HEK293 (cell line): ENCODE measurements around the gene NDUFS2.
A peak's percentile ranks its signal among the peaks of the same experiment; 100 is the strongest.

Source experiments
- CTCF ChIA-PET: fragments of 350-600 bp; formaldehyde crosslinking; extraction: SDS; loops from one replicate; lab custom pipeline; 2021; ENCODE audit warnings: antibody characterized with exemption; lab: Yijun Ruan, JAX
- POLR2A ChIA-PET: fragments of 300-600 bp; formaldehyde crosslinking; extraction: SDS; loops from one replicate; lab custom pipeline; 2020; ENCODE audit warnings: antibody characterized with exemption, inconsistent platforms; lab: Yijun Ruan, JAX
- H3K27ac ChIP-seq: fragments of 200-500 bp; sonication (Bioruptor generic); 2 replicates; pipeline ENCODE4 v1.5.1; 2014; ENCODE audit warnings: low read depth, low read length, control low read depth, inconsistent platforms; ENCODE audit errors: extremely low read depth
- H3K36me3 ChIP-seq, 2 experiments: fragments of 200-500 bp in 1 of 2; sonication (Bioruptor generic) in 1 of 2; 1 replicate in 1 of 2; 2 replicates in 1 of 2; pipeline ENCODE4 v1.5.1; 2014 to 2017; ENCODE audit warnings: inconsistent platforms in 2 of 2, low read length in 2 of 2; ENCODE audit not compliant: control insufficient read depth in 2 of 2, insufficient read depth in 1 of 2
- H3K4me1 ChIP-seq: fragments of 200-500 bp; sonication (Bioruptor generic); 2 replicates; pipeline ENCODE4 v1.5.1; 2014; ENCODE audit warnings: mild to moderate bottlenecking, low read length, inconsistent platforms; ENCODE audit not compliant: control insufficient read depth, insufficient read depth
- H3K4me3 ChIP-seq: 2 replicates; pipeline ENCODE4 v1.5.1; 2011; ENCODE audit warnings: low read depth, mild to moderate bottlenecking, control low read depth, low read length, moderate library complexity
- H3K9me3 ChIP-seq: fragments of 200-500 bp; sonication (Bioruptor generic); 2 replicates; pipeline ENCODE4 v1.5.1; 2014; ENCODE audit warnings: low read depth, low read length, inconsistent platforms; ENCODE audit not compliant: control insufficient read depth, insufficient read depth
- GLIS1 ChIP-seq: fragments of 450-650 bp; formaldehyde crosslinking; IDR thresholded peaks from 2 replicates; pipeline ENCODE4 v1.5.1; 2016; ENCODE audit warnings: missing biosample characterization, missing genetic modification characterization
- HOXC10 ChIP-seq: sonication (generic); formaldehyde crosslinking; IDR thresholded peaks from 2 replicates; pipeline ENCODE4 v1.8.1; 2023; ENCODE audit warnings: mild to moderate bottlenecking, missing genetic modification reagents
- KLF7 ChIP-seq: fragments of 450-650 bp; formaldehyde crosslinking; IDR thresholded peaks from 2 replicates; pipeline ENCODE4 v1.5.1; 2016; ENCODE audit warnings: missing biosample characterization, missing genetic modification characterization, borderline replicate concordance
- KLF8 ChIP-seq: fragments of 450-650 bp; formaldehyde crosslinking; IDR thresholded peaks from 2 replicates; pipeline ENCODE4 v1.5.1; 2016; ENCODE audit warnings: missing biosample characterization, missing genetic modification characterization
- ZFP3 ChIP-seq: fragments of 450-650 bp; formaldehyde crosslinking; IDR thresholded peaks from 2 replicates; pipeline ENCODE4 v1.5.1; 2016; ENCODE audit warnings: low read depth, missing biosample characterization, missing genetic modification characterization
- ZNF157 ChIP-seq: fragments of 450-650 bp; formaldehyde crosslinking; IDR thresholded peaks from 2 replicates; pipeline ENCODE4 v1.5.1; 2016; ENCODE audit warnings: missing biosample characterization, missing genetic modification characterization
- ZNF214 ChIP-seq: fragments of 450-650 bp; formaldehyde crosslinking; IDR thresholded peaks from 2 replicates; pipeline ENCODE4 v1.5.1; 2017; ENCODE audit warnings: missing biosample characterization, mild to moderate bottlenecking, missing genetic modification characterization, borderline replicate concordance
- ZNF223 ChIP-seq: fragments of 450-650 bp; formaldehyde crosslinking; IDR thresholded peaks from 2 replicates; pipeline ENCODE4 v1.5.1; 2016; ENCODE audit warnings: missing biosample characterization, missing genetic modification characterization
- ZNF239 ChIP-seq: fragments of 450-650 bp; formaldehyde crosslinking; IDR thresholded peaks from 2 replicates; pipeline ENCODE4 v1.5.1; 2016; ENCODE audit warnings: missing biosample characterization, missing genetic modification characterization
- ZNF302 ChIP-seq: fragments of 450-650 bp; formaldehyde crosslinking; IDR thresholded peaks from 2 replicates; pipeline ENCODE4 v1.5.1; 2016; ENCODE audit warnings: missing biosample characterization, missing genetic modification characterization, low read depth
- ZNF473 ChIP-seq: fragments of 450-650 bp; formaldehyde crosslinking; IDR thresholded peaks from 2 replicates; pipeline ENCODE4 v1.5.1; 2017; ENCODE audit warnings: missing biosample characterization, missing genetic modification characterization
- ZNF596 ChIP-seq: fragments of 450-650 bp; IDR thresholded peaks from 2 replicates; pipeline ENCODE4 v1.5.0; 2018; ENCODE audit warnings: missing biosample characterization, mild to moderate bottlenecking, missing genetic modification characterization, moderate library complexity
- ZNF600 ChIP-seq: fragments of 450-650 bp; formaldehyde crosslinking; IDR thresholded peaks from 2 replicates; pipeline ENCODE4 v1.5.1; 2016; ENCODE audit warnings: missing biosample characterization, missing genetic modification characterization
- ZNF610 ChIP-seq: fragments of 450-650 bp; formaldehyde crosslinking; IDR thresholded peaks from 2 replicates; pipeline ENCODE4 v1.5.1; 2016; ENCODE audit warnings: missing biosample characterization, missing genetic modification characterization, borderline replicate concordance
- ZNF629 ChIP-seq: fragments of 450-650 bp; formaldehyde crosslinking; IDR thresholded peaks from 2 replicates; pipeline ENCODE4 v1.5.1; 2017; ENCODE audit warnings: missing biosample characterization, missing genetic modification characterization
- ZNF747 ChIP-seq: fragments of 450-650 bp; formaldehyde crosslinking; IDR thresholded peaks from 2 replicates; pipeline ENCODE4 v1.5.1; 2016; ENCODE audit warnings: missing biosample characterization, missing genetic modification characterization
- ZNF768 ChIP-seq: fragments of 450-650 bp; formaldehyde crosslinking; IDR thresholded peaks from 2 replicates; pipeline ENCODE4 v1.5.1; 2018; ENCODE audit warnings: missing biosample characterization, mild to moderate bottlenecking, missing genetic modification characterization
- ZNF791 ChIP-seq: fragments of 450-650 bp; formaldehyde crosslinking; IDR thresholded peaks from 2 replicates; pipeline ENCODE4 v1.5.1; 2016; ENCODE audit warnings: missing biosample characterization, missing genetic modification characterization
- ZNF837 ChIP-seq: fragments of 450-650 bp; formaldehyde crosslinking; IDR thresholded peaks from 2 replicates; pipeline ENCODE4 v1.5.1; 2016; ENCODE audit warnings: missing biosample characterization, missing genetic modification characterization
- TF ChIP-seq, protein P1 (sequence below): fragments of 450-650 bp; formaldehyde crosslinking; IDR thresholded peaks from 2 replicates; pipeline ENCODE4 v1.5.1; 2016; ENCODE audit warnings: missing biosample characterization, missing genetic modification characterization, borderline replicate concordance
- TF ChIP-seq, protein P2 (sequence below): fragments of 450-650 bp; IDR thresholded peaks from 2 replicates; pipeline ENCODE4 v1.5.1; 2018; ENCODE audit warnings: missing biosample characterization, missing genetic modification characterization
- TF ChIP-seq, protein P3 (sequence below): fragments of 450-650 bp; formaldehyde crosslinking; IDR thresholded peaks from 2 replicates; pipeline ENCODE4 v1.5.1; 2016; ENCODE audit warnings: missing biosample characterization, missing genetic modification characterization

Gene NDUFS2

DNA sequence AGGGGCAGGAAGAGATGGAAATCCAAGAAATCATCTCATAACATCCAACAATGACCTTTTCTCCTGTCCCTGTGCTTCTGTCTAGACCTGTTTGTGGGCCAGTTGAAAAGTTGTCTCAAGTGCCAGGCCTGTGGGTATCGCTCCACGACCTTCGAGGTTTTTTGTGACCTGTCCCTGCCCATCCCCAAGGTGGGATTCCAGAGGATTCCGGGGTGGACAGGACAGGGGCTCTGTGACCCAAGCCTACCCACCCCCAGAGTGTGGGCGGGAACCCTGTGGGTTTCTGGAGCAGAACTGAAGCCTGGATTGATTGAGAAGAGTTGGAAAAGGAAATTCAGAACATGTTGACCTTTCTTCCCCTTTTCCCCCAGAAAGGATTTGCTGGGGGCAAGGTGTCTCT is 38.4 kb upstream of the NDUFS2 start (continued):
- TF ChIP-seq, protein P1, sequence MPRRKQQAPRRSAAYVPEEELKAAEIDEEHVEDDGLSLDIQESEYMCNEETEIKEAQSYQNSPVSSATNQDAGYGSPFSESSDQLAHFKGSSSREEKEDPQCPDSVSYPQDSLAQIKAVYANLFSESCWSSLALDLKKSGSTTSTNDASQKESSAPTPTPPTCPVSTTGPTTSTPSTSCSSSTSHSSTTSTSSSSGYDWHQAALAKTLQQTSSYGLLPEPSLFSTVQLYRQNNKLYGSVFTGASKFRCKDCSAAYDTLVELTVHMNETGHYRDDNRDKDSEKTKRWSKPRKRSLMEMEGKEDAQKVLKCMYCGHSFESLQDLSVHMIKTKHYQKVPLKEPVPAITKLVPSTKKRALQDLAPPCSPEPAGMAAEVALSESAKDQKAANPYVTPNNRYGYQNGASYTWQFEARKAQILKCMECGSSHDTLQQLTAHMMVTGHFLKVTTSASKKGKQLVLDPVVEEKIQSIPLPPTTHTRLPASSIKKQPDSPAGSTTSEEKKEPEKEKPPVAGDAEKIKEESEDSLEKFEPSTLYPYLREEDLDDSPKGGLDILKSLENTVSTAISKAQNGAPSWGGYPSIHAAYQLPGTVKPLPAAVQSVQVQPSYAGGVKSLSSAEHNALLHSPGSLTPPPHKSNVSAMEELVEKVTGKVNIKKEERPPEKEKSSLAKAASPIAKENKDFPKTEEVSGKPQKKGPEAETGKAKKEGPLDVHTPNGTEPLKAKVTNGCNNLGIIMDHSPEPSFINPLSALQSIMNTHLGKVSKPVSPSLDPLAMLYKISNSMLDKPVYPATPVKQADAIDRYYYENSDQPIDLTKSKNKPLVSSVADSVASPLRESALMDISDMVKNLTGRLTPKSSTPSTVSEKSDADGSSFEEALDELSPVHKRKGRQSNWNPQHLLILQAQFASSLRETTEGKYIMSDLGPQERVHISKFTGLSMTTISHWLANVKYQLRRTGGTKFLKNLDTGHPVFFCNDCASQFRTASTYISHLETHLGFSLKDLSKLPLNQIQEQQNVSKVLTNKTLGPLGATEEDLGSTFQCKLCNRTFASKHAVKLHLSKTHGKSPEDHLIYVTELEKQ, result no peak
- TF ChIP-seq ZNF747 (tag by site-specific recombination) (no peak), ZNF629 (tag by site-specific recombination) (no peak), ZNF610 (tag by site-specific recombination) (no peak), ZNF302 (tag by site-specific recombination) (no peak)
- TF ChIP-seq, protein P2, sequence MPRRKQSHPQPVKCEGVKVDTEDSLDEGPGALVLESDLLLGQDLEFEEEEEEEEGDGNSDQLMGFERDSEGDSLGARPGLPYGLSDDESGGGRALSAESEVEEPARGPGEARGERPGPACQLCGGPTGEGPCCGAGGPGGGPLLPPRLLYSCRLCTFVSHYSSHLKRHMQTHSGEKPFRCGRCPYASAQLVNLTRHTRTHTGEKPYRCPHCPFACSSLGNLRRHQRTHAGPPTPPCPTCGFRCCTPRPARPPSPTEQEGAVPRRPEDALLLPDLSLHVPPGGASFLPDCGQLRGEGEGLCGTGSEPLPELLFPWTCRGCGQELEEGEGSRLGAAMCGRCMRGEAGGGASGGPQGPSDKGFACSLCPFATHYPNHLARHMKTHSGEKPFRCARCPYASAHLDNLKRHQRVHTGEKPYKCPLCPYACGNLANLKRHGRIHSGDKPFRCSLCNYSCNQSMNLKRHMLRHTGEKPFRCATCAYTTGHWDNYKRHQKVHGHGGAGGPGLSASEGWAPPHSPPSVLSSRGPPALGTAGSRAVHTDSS, result no peak

DNA sequence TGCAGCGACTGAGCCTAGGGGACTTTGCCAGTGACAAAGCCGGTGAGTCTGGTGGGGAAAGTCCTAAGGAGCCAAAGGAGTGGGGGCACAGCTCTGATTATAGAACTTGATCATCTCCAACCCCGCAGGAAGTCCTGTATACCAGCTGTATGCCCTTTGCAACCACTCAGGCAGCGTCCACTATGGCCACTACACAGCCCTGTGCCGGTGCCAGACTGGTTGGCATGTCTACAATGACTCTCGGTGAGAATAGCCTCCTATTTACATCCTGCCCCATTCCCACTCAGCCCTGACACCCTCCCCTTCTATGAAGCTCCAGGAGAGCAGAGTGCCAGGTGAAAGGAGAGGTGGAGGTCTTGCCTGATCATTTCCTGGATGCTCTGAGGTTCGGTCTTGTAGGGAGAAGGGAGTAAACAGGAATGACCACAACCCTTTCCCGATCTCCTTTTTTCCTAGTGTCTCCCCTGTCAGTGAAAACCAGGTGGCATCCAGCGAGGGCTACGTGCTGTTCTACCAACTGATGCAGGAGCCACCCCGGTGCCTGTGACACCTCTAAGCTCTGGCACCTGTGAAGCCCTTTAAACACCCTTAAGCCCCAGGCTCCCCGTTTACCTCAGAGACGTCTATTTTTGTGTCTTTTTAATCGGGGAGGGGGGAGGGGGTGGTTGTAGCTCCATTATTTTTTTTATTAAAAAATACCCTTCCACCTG is 37.1 kb upstream of the NDUFS2 start:
- Histone ChIP-seq H3K9me3 (no peaks in the 10 kb centered on the region), H3K27ac (no peak overlapping the region), H3K4me3 (peak overlapping the region; percentile 41; the same call in 1 of the 2 replicates), H3K4me1 (peaks cover 6% of the 10 kb centered on the region; the same call in 1 of the 2 replicates), H3K36me3 (peaks cover 0 to 70% of the 10 kb centered on the region in 2 experiments; a peak in 1 of 3 replicates)
- ChIA-PET POLR2A (interaction anchor here (0.6 to 4.8 kb wide), 9 partner anchors 11 to 217 kb away, joined by 3 to 53 read pairs (median 6); partner anchors contain the start of genes B4GALT3, DEDD, F11R and TOMM40L), CTCF (interaction anchor here (0.5 to 3.9 kb wide), 22 partner anchors 10 to 1133 kb away, joined by 3 to 23 read pairs (median 4); partner anchors contain the start of genes ADAMTS4, B4GALT3, DEDD and KLHDC9)
- 0 out of 2 replicates have a peak, but pooled peaks have one; percentile 6 for TF ChIP-seq GLIS1 (tag by site-specific recombination)
- TF ChIP-seq ZNF214, result no peak

DNA sequence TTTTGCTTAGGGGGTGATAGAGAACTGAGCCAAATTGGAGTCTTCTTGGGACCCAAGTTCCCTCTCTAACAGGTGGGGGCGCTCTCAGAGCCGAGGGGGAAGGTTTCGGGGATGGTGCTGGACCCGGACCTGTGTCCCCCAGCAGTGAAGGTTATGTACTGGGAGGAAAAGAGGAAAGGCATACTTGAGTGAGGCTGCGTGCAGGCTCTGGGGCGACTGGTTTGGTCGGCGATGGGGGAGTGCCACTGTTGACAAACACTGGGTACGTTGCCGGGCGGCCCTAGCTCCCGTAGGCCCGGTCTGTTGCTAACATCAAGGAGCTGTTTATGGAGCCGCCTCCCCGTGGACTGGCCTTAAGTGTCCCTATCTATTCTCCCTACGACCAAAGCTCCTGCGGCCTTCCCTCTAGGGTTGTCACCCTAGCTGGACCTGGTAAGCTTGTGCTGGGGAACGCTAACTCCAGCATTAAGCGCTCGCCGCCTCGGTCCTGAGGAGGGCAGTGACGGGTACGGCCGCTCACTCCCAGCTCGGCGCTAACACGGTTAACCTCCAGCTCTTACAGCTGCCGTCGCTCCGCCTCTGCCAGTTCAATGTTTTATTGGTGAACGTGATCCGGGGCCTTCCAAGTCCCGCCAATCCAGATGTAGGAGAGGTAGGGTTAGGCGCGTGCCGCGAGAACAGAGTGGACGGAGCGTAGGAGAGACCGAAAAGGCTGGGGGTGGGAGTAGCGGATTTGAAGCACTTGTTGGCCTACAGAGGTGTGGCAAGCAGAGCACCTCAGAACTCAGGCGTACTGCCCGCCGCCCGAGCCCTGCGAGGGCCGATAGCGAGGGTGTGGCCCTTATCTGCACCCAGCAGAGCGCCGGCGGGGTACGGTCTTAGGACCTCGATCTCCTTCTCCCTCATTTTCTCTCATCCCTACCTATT is 36.2 kb upstream of the NDUFS2 start, which contains the start of gene PPOX:
Gene PPOX (plus strand): TSS at position 685 of the 927 bp plus-strand sequence. CDS start 422 bp downstream, outside the sequence.
- Histone ChIP-seq H3K9me3 (no peaks in the 10 kb centered on the region), H3K36me3 (peaks cover 3 to 73% of the 10 kb centered on the region in 2 experiments; a peak in 1 of 3 replicates), H3K4me3 (peak within 1 kb of the TSS; percentile 58), H3K4me1 (peaks cover 3% of the 10 kb centered on the region; the same call in 1 of the 2 replicates), H3K27ac (peak within 1 kb of the TSS; percentile 39; the same call in 1 of the 2 replicates)
- ChIA-PET POLR2A (interaction anchor here (0.5 to 4.8 kb wide), 14 partner anchors 8 to 216 kb away, joined by 3 to 53 read pairs (median 6); partner anchors contain the start of genes B4GALT3, DEDD, F11R and NDUFS2), CTCF (interaction anchor here (0.6 to 3.9 kb wide), 21 partner anchors 9 to 1134 kb away, joined by 3 to 23 read pairs (median 4); partner anchors contain the start of genes B4GALT3, DEDD, KLHDC9 and NDUFS2)
- TF ChIP-seq ZNF157, result no peak
- no peak for TF ChIP-seq HOXC10 (CRISPR knock-in tag)
- peak; percentile 94 for TF ChIP-seq ZNF600 (tag by site-specific recombination)
- peak; percentile 74; the same call in 1 of the 2 replicates for TF ChIP-seq KLF7 (tag by site-specific recombination)
- TF ChIP-seq ZNF768 (tag by site-specific recombination), result no peak
- no peak for TF ChIP-seq ZNF837 (tag by site-specific recombination)
- TF ChIP-seq, protein P3, sequence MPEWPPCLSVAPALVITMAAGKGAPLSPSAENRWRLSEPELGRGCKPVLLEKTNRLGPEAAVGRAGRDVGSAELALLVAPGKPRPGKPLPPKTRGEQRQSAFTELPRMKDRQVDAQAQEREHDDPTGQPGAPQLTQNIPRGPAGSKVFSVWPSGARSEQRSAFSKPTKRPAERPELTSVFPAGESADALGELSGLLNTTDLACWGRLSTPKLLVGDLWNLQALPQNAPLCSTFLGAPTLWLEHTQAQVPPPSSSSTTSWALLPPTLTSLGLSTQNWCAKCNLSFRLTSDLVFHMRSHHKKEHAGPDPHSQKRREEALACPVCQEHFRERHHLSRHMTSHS (tag by site-specific recombination), result no peak
- no peak for TF ChIP-seq ZNF223
- TF ChIP-seq ZNF473 (tag by site-specific recombination), result no peak
- no peak for TF ChIP-seq ZNF596 (tag by site-specific recombination)
- TF ChIP-seq ZFP3 (tag by site-specific recombination), result no peak
- TF ChIP-seq ZNF239 (tag by site-specific recombination), result no peak
- TF ChIP-seq KLF8 (tag by site-specific recombination), result peak; percentile 59
- TF ChIP-seq ZNF791, result no peak
